ENCODE measurements around the gene METAP1.
"Not testable (repeated sequence)": the region's sequence is repeated elsewhere in the genome, so short reads cannot be mapped to it uniquely, and the experiment has no call there.

METAP1 gene

DNA sequence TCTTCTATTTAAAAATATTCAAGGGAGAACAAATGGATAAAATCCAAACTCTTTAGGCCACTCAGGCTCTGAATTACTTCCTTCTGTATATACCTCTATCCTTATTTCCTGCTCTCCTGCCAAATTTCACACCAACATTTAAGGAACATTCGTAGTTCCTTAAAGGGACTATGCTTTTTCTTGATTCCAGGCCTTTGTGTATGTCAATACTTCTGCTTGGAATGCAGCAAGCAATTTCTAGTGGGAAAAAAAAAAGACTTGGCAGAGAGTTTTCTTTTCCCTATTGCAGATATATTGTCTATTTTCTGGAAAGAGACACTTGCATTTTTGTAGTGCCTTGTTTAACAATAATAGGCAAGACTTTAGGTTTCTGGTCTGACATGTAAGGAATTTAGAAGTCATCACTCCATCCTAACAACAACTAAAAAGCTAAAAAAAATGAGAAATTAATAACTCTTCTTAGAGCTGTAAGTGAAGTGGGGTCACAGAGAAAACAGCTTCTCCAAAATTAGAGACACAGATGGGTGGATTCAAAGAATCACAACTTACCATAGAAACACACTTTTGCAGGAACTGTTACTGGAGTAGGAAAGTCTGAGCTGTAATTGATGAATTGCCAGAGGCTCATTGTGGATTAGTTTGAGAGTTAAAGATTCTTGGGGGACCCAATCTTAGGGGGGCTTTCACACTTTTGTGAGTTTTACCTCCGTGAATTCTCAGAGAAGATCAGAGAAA, 95.1 kb downstream of the METAP1 start:
- no peak for FAIRE-seq
- no peak for DNase-seq (ENCODE audit: insufficient read length, low spot score)

DNA sequence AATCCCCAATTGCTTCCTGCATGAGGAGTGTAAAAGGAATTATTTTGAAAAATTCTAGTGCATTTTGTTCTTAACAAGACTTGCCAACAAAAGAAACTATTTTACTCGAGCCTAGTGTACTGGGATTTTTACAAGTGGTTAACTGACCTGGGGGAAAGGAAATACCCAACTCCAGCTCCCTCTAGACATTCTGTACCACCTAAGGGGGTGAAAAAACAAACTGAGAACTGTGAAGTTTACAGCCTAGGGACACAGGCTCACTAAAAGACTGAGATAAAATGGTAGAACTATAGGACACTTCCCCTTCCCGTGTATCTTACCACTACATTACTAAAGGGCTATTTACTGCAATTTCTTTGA, 95.7 kb downstream of the METAP1 start:
- FAIRE-seq (no peak), DNase-seq (ENCODE audit: insufficient read length, low spot score) (no peak)

DNA sequence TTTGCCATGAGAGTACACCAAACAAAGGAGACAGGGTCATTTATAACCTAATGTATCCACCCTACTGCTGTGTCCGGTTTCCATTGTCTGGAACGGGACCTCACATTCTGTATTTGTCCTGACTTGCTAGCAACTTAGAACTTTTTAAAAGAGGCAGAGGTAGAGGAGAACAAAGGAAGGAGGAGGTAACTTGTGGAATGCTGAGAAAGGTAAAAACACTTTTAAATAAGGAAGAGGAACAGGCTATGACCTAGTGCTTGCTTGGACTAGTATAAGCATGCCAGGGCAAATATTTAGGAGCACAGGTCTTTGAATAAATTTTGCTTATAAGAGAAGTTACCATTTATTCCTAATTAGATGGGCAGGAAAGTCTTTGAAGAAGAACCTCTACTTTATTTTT, 96.3 kb downstream of the METAP1 start:
- DNase-seq (ENCODE audit: insufficient read length, low spot score); FAIRE-seq: not testable (repeated sequence)

DNA sequence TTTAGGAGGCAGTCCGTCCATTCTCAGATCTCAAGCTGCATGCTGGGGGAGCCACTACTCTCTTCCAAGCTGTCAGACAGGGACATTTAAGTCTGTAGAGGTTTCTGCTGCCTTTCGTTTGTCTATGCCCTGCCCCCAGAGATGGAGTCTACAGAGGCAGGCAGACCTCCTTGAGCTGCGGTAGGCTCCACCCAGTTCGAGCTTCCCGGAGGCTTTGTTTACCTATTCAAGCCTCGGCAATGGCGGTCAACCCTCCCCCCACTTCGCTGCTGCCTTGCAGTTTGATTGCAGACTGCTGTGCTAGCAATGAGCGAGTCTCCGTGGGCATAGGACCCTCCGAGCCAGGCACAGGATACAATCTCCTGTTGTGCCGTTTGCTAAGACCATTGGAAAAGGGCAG, 103.8 kb downstream of the METAP1 start:
- FAIRE-seq (no peak), DNase-seq (ENCODE audit: insufficient read length, low spot score) (no peak)

DNA sequence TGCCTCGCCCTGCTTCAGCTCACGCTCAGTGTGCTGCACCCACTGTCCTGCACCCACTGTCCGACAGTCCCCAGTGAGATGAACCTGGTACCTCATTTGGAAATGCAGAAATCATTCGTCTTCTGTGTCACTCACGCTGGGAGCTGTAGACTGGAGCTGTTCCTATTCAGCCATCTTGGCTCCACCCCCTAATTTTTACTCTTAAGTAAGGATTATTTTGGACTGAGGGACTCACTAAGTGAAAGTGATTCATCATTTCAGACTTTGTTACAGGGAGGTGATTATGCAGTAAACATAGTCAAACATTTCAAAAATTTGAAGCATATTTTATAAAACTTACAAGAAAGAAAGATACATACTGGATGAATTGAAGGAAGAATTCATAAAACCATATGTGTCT, 104.3 kb downstream of the METAP1 start:
- not testable (repeated sequence) for FAIRE-seq; DNase-seq (ENCODE audit: insufficient read length, low spot score)

DNA sequence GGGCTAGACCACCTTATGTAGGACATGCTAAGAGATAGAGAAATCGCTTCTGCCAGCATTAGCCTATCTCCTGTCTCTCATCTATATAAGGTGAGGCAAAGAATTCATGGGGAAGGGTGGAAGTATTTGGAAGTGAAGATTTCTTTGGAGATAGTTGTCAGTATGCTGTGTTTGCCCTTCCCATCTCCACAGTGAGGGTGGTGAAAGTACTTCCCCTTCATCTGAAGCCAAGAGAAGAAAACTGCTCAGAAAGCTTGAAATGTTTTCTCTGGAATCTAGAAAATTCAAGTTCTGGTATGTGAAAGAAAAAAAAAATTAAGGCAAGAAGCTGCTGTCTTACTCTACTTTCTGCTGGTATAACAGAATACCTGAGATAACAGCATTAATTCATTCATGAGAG, 105.4 kb downstream of the METAP1 start:
- no peak for FAIRE-seq
- no peak for DNase-seq (ENCODE audit: insufficient read length, low spot score)

DNA sequence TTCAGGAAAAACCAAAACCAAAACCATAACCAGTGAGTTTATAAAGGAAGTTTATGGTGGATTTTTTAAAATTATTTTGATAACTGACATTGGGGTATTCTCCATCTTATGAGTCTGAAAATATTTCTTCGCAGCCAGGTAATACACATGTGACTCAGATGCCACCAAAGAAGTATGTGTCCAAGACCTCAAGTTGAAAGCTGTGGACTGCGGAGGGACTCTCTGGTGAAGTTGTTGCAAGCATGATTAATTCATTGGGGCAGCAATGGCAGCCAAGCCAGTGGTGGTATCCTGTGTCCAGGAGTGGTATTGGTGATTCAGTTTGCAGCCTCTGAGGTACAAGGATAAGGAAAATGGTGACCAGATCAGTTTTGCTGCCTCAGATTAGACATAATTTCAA, 107.1 kb downstream of the METAP1 start:
- DNase-seq (ENCODE audit: insufficient read length, low spot score) (no peak), FAIRE-seq (no peak)

DNA sequence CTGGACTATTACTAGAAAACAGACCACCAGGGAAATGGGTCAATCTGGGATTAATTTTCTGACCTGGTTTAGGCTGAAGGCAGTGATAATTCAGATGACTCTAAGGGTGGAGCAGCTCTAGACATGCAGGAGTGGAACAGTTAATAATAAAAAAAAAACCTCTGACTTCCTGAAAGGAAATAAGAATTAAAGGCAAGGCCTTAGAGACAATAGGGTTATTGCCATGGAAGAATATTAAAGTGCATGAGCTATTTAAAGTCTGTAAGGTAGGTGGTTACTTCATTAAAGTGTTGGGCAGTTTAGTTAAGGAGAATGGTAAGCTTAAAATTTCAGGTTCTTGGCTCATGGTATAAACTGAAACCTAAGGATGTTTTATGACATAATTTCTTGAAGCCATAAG, 107.6 kb downstream of the METAP1 start:
- FAIRE-seq (no peak), DNase-seq (ENCODE audit: insufficient read length, low spot score) (no peak)

DNA sequence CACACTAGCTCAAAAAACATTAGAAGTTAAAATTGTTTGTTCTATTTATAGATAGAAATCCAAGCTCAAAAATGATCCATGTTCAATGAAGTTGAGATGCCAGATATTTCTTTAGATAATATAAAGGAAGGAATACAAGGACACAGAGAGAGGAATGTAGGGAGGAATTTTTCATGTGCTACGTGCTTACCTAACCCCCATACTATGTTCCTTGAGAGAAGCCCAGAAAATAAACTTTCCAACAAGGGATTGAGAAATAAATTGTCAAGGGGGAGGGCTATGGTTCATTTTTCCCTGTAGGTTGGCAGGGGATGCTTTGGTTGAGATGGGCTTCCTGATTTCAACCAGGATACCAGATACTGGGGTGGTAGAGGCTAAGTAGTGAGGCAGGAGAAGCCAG, 108.6 kb downstream of the METAP1 start:
- DNase-seq (ENCODE audit: insufficient read length, low spot score) (no peak), FAIRE-seq (no peak)

DNA sequence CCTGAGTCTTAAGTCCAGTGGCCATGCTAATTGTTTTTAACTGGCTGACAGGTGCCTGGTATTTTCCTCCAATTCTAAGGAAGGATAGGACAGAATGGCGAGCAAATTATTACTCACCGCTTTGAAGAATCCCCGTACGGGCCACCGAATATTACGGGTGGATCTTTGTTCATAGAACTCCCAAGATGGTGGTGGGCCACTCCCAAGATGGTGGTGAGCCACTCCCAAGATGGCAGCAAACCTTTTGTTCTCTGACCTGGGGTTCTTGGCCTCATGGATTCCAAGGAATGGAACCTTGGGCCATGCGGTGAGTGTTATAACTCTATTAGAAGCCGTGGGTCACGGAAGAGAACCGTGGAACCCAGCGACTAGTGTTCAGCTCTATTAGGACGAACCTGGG, 113.8 kb downstream of the METAP1 start:
- FAIRE-seq; DNase-seq (ENCODE audit: insufficient read length, low spot score): not testable (repeated sequence)
